Subcutaneous abdominal adipose tissue (tissue), 5 donors: ENCODE measurements around the gene IP6K2.

Experiments
- H3K27ac ChIP-seq: one replicate; pipeline ENCODE4 v1.7.0; 2013; ENCODE audit warnings: low read depth, mild to moderate bottlenecking, inconsistent platforms, low read length, moderate library complexity
- H3K27me3 ChIP-seq, 5 donors: one replicate each; pipeline ENCODE4 v1.7.0; 2013; ENCODE audit warnings: low read length in 5 of 5, inconsistent platforms in 1 of 5; ENCODE audit not compliant: control insufficient read depth in 5 of 5, insufficient read depth in 4 of 5
- H3K36me3 ChIP-seq, 5 donors: one replicate each; pipeline ENCODE4 v1.7.0; 2013; ENCODE audit warnings: low read length in 5 of 5; ENCODE audit not compliant: control insufficient read depth in 5 of 5, insufficient read depth in 5 of 5
- H3K4me1 ChIP-seq, 5 donors: one replicate each; pipeline ENCODE4 v1.7.0; 2013; ENCODE audit warnings: low read length in 5 of 5, mild to moderate bottlenecking in 3 of 5, moderate library complexity in 1 of 5; ENCODE audit not compliant: control insufficient read depth in 5 of 5, insufficient read depth in 5 of 5
- H3K4me3 ChIP-seq, 5 donors: one replicate each; pipeline ENCODE4 v1.7.0; 2013; ENCODE audit warnings: low read length in 5 of 5, low read depth in 1 of 5
- H3K9ac ChIP-seq, 5 donors: one replicate each; pipeline ENCODE4 v1.7.0; 2013; ENCODE audit warnings: low read length in 5 of 5, mild to moderate bottlenecking in 4 of 5, moderate library complexity in 3 of 5
- H3K9me3 ChIP-seq, 5 donors: one replicate each; pipeline ENCODE4 v1.7.0; 2013; ENCODE audit warnings: low read length in 5 of 5; ENCODE audit not compliant: control insufficient read depth in 5 of 5
- donor health status: healthy.
- donor health status: healthy.
- donor health status: healthy.
- donor health status: healthy.
- donor health status: healthy.

IP6K2 gene

GRCh38 chr3:48662145-48662752 is 54.8 kb downstream of the IP6K2 start:
- Histone ChIP-seq H3K9me3 (no peaks in the 10 kb centered on the region), H3K9ac (no peak overlapping the region), H3K27me3 (peaks cover 0 to 36% (median 31%) of the 10 kb centered on the region in 5 donors), H3K27ac (no peak overlapping the region), H3K36me3 (no peaks in the 10 kb centered on the region), H3K4me1 (peaks cover 0 to 34% (median 28%) of the 10 kb centered on the region in 5 donors), H3K4me3 (peak overlapping the region in 1 of 5 donors; percentile 61)

- Histone ChIP-seq H3K9me3 (peaks cover 0 to 3% (median 0%) of the 10 kb centered on the region in 5 donors), H3K36me3 (no peaks in the 10 kb centered on the region), H3K9ac (no peak overlapping the region), H3K4me1 (peaks cover 0 to 40% (median 32%) of the 10 kb centered on the region in 5 donors), H3K27ac (no peak overlapping the region), H3K27me3 (peaks cover 0 to 36% (median 31%) of the 10 kb centered on the region in 5 donors), H3K4me3 (peak overlapping the region in 4 of 5 donors; percentile 39 to 61 (median 50))
These were observed 55.4 kb downstream of the IP6K2 start for GRCh38 chr3:48661501-48662144.

DNA sequence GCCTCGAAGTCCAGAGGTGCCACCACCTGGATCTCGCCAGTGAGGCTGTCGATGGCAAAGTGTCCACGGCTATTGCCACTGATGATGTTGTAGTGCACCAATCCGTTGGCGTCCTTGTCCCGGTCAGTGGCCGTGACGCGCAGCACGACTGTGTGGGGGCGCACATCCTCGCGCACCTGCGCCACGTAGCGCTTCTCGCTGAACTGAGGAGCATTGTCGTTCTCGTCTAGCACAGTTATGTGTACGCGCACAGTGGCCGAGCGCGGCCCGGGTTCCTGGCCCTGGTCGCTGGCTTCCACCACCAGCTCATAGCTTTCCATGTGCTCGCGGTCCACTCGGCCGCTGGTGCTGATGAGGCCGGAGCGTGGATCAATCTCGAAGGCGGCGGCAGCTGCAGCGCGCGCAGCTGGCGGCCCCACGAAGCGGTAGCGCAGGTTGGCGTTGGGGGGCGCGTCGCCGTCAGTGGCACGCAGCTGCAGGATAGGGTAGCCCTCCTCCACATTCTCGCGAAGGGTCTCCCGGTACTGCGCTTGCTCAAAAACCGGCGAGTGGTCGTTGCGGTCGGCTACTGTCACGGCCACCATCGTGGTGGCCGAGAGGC is 56.1 kb downstream of the IP6K2 start:
- Histone ChIP-seq H3K9ac (no peak overlapping the region), H3K27me3 (peaks cover 0 to 36% (median 31%) of the 10 kb centered on the region in 5 donors), H3K9me3 (peaks cover 0 to 3% (median 0%) of the 10 kb centered on the region in 5 donors), H3K27ac (no peak overlapping the region), H3K36me3 (no peaks in the 10 kb centered on the region), H3K4me3 (peak overlapping the region in 4 of 5 donors; percentile 39 to 61 (median 50)), H3K4me1 (peaks cover 0 to 47% (median 37%) of the 10 kb centered on the region in 5 donors)

DNA sequence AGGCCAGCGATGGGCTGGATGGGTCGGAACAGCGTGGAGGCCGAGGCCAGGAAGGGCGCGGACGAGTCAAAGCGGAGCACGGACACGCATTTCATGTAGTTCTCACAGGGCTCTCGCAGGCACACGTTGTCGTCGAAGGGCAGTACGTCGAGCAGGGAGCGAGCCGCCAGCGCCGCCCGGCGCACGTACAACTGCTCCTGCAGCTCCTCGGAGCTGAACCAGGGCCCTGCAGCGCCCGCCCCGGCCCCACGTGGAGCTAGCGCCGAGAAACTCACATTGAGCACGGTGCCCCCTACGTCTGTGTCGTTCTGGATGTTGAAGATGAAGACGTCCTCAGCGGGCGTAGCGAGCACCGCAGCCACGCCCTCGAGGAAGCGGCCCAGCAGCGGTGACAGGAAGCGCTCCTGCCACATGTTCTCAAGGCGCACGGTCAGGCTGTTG is 60.2 kb downstream of the IP6K2 start:
- Histone ChIP-seq H3K9me3 (peaks cover 0 to 3% (median 0%) of the 10 kb centered on the region in 5 donors), H3K4me3 (peak overlapping the region in 4 of 5 donors; percentile 51 to 71 (median 62)), H3K27ac (no peak overlapping the region), H3K27me3 (peaks cover 0 to 19% (median 14%) of the 10 kb centered on the region in 5 donors), H3K36me3 (no peaks in the 10 kb centered on the region), H3K9ac (peak overlapping the region in 2 of 5 donors; percentile 21 to 47), H3K4me1 (peaks cover 0 to 29% (median 21%) of the 10 kb centered on the region in 5 donors)

- Histone ChIP-seq H3K4me3 (peak overlapping the region in 4 of 5 donors; percentile 51 to 71 (median 62)), H3K27me3 (peaks cover 0 to 19% (median 12%) of the 10 kb centered on the region in 5 donors), H3K9ac (peak overlapping the region in 2 of 5 donors; percentile 21 to 47), H3K36me3 (no peaks in the 10 kb centered on the region), H3K4me1 (peaks cover 0 to 23% (median 16%) of the 10 kb centered on the region in 5 donors), H3K9me3 (peaks cover 0 to 3% (median 0%) of the 10 kb centered on the region in 5 donors), H3K27ac (no peak overlapping the region)
These were observed 60.8 kb downstream of the IP6K2 start for GRCh38 chr3:48656061-48656840.

- no peak overlapping the region for H3K27ac ChIP-seq
- H3K27me3 ChIP-seq, result peaks cover 0 to 12% (median 6%) of the 10 kb centered on the region in 5 donors
- peak overlapping the region in 4 of 5 donors; percentile 51 to 71 (median 62) for H3K4me3 ChIP-seq
- no peak overlapping the region for H3K9ac ChIP-seq
- peaks cover 0 to 3% (median 0%) of the 10 kb centered on the region in 5 donors for H3K9me3 ChIP-seq
- H3K4me1 ChIP-seq, result peaks cover 0 to 19% (median 13%) of the 10 kb centered on the region in 5 donors
- no peaks in the 10 kb centered on the region for H3K36me3 ChIP-seq
These were observed 61.4 kb downstream of the IP6K2 start for GRCh38 chr3:48655606-48656005.

DNA sequence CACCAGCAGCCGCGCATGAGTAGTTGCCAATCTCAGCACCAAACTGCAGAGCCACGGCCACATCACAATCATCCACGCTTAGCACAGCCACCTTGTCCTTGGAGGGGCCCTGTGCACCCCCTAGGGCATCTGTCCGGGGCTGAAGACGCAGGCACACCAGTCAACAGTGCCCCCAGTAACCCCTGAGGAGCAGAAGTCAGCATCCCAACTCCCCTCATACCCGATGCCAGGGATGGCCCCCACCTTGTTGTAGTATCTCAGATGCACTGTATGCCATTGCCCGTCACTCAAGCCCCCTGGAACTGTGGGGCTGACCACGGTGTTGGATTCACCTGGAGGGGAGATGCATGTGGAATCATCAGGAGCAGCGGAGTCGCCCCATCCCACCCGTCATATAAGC is 62.0 kb downstream of the IP6K2 start:
- Histone ChIP-seq H3K4me3 (peak overlapping the region in 1 of 5 donors; percentile 62), H3K9me3 (peaks cover 0 to 3% (median 0%) of the 10 kb centered on the region in 5 donors), H3K9ac (no peak overlapping the region), H3K4me1 (peaks cover 0 to 19% (median 13%) of the 10 kb centered on the region in 5 donors), H3K36me3 (no peaks in the 10 kb centered on the region), H3K27ac (no peak overlapping the region), H3K27me3 (peaks cover 0 to 8% (median 2%) of the 10 kb centered on the region in 5 donors)

- Histone ChIP-seq H3K36me3 (no peaks in the 10 kb centered on the region), H3K9me3 (peaks cover 0 to 3% (median 0%) of the 10 kb centered on the region in 5 donors), H3K27ac (no peak overlapping the region), H3K4me1 (peaks cover 0 to 19% (median 13%) of the 10 kb centered on the region in 5 donors), H3K9ac (no peak overlapping the region), H3K27me3 (peaks cover 0 to 2% (median 0%) of the 10 kb centered on the region in 5 donors), H3K4me3 (no peak overlapping the region)
These were observed 63.9 kb downstream of the IP6K2 start for GRCh38 chr3:48652923-48653715.

GRCh38 chr3:48651771-48652170 is 65.2 kb downstream of the IP6K2 start:
- Histone ChIP-seq H3K9me3 (no peaks in the 10 kb centered on the region), H3K27ac (no peak overlapping the region), H3K36me3 (no peaks in the 10 kb centered on the region), H3K4me1 (peaks cover 0 to 13% (median 9%) of the 10 kb centered on the region in 5 donors), H3K27me3 (peaks cover 0 to 2% (median 0%) of the 10 kb centered on the region in 5 donors), H3K9ac (no peak overlapping the region), H3K4me3 (no peak overlapping the region)
